Measurements from ENCODE around the gene CXCL16. TPM values are rescaled to one million over a fixed set of nuclear protein-coding genes. Genes with fewer than 3 reads are reported as not detected.
"Not testable (repeated sequence)": the region's sequence is repeated elsewhere in the genome, so short reads cannot be mapped to it uniquely, and the experiment has no call there.

Gene CXCL16
- polyA plus RNA-seq, 2 of the 4 experiments (the other 2 are of a cell fraction) = 10.1 to 13.8 TPM

GRCh38 chr17:4716081-4716480 is 23.6 kb downstream of the CXCL16 start:
- peaks cover 53% of the 10 kb centered on the region for H3K4me1 ChIP-seq
- DNase-seq (ENCODE audit: low read depth in 1 of 2, low spot score in 1 of 2) (no peak), FAIRE-seq (no peak), ATAC-seq (no peak)
- no peak overlapping the region for H3K4me2 ChIP-seq
- TF ChIP-seq FOSL2 (IDR thresholded peaks at IDR 0.05) (no peak), FOSL2 (CRISPR knock-in tag; IDR thresholded peaks at IDR 0.05) (no peak), BHLHE40 (IDR thresholded peaks at IDR 0.05; ENCODE audit: low read depth, low read length) (no peak), HES2 (IDR thresholded peaks at IDR 0.05) (no peak), MYC (IDR thresholded peaks at IDR 0.05; ENCODE audit: borderline replicate concordance, low read length) (no peak), CEBPB (IDR thresholded peaks at IDR 0.05) (no peak), ESRRA (IDR thresholded peaks at IDR 0.05; ENCODE audit: borderline replicate concordance, low read length) (no peak), HOXB13 (CRISPR knock-in tag; IDR thresholded peaks at IDR 0.05; ENCODE audit: low read depth) (no peak), SREBF2 (IDR thresholded peaks at IDR 0.05) (no peak), GATA3 (IDR thresholded peaks at IDR 0.05; ENCODE audit: borderline replicate concordance) (no peak), RCOR1 (IDR thresholded peaks at IDR 0.05; ENCODE audit: low read depth, low read length) (no peak), HOXA7 (CRISPR knock-in tag; IDR thresholded peaks at IDR 0.05) (no peak)
- no peak overlapping the region for H3K27ac ChIP-seq
- ChIA-PET CTCF (interaction anchor here (0.6 to 9.1 kb wide), 3 partner anchors 72 to 320 kb away, joined by 4 to 108 read pairs (median 4); partner anchors contain the start of genes GLTPD2 and VMO1), POLR2A (no interaction called here)
- H3K4me3 ChIP-seq = no peak overlapping the region
- H3K9me3 ChIP-seq = no peaks in the 10 kb centered on the region
- 97% methylated on average over 9 of the region's 10 CpGs for WGBS (ENCODE audit: missing lambda C conversion rate)

- H3K4me1 ChIP-seq = peaks cover 45% of the 10 kb centered on the region
- no peak overlapping the region for H3K27ac ChIP-seq
- H3K4me2 ChIP-seq = no peak overlapping the region
- FAIRE-seq = no peak
- DNase-seq (ENCODE audit: low read depth in 1 of 2, low spot score in 1 of 2) = no peak
- TF ChIP-seq NPAS2 (CRISPR knock-in tag; IDR thresholded peaks at IDR 0.05; ENCODE audit: borderline replicate concordance) (no peak), CBX8 (IDR thresholded peaks at IDR 0.05) (no peak), ESRRA (IDR thresholded peaks at IDR 0.05; ENCODE audit: borderline replicate concordance, low read length) (no peak), FOSB (CRISPR knock-in tag; IDR thresholded peaks at IDR 0.05) (no peak), HDAC2 (IDR thresholded peaks at IDR 0.05) (no peak)
- POLR2A ChIA-PET = no interaction called here
- ATAC-seq = no peak
- H3K4me3 ChIP-seq = no peak overlapping the region
- CTCF ChIA-PET = interaction anchor here (0.6 to 9.1 kb wide), 5 partner anchors 13 to 320 kb away, joined by 4 to 108 read pairs (median 4); partner anchors contain the start of genes GLTPD2, MED11 and VMO1
- WGBS (ENCODE audit: missing lambda C conversion rate) = 89% methylated on average over 11 of the region's 11 CpGs
- no peaks in the 10 kb centered on the region for H3K9me3 ChIP-seq
Measured at GRCh38 chr17:4715063-4715744, 24.5 kb downstream of the CXCL16 start.

GRCh38 chr17:4714340-4715062 is 25.2 kb downstream of the CXCL16 start:
- H3K4me2 ChIP-seq; DNase-seq (ENCODE audit: low read depth in 1 of 2, low spot score in 1 of 2); H3K27ac ChIP-seq; H3K9me3 ChIP-seq; ATAC-seq; POLR2A ChIA-PET; H3K4me3 ChIP-seq; FAIRE-seq: not testable (repeated sequence)
- CTCF ChIA-PET = interaction anchor here (0.8 to 9.1 kb wide), 5 partner anchors 13 to 167 kb away, joined by 4 to 108 read pairs (median 4); partner anchors contain the start of genes GLTPD2, MED11 and VMO1
- WGBS (ENCODE audit: missing lambda C conversion rate) = 90% methylated on average over 12 of the region's 15 CpGs
- peaks cover 38% of the 10 kb centered on the region for H3K4me1 ChIP-seq

GRCh38 chr17:4712526-4712925 is 27.2 kb downstream of the CXCL16 start:
- Histone ChIP-seq H3K9me3 (no peaks in the 10 kb centered on the region), H3K4me3 (no peak overlapping the region), H3K4me1 (peaks cover 26% of the 10 kb centered on the region), H3K4me2 (peak overlapping the region; percentile 99), H3K27ac (peak overlapping the region; percentile 94; a peak in 5 of 6 replicates)
- no peak for ATAC-seq
- CTCF ChIA-PET = interaction anchor here (0.9 to 9.1 kb wide), 7 partner anchors 9 to 177 kb away, joined by 3 to 108 read pairs (median 4); partner anchors contain the start of genes GLTPD2, MED11 and VMO1
- no peak for FAIRE-seq
- POLR2A ChIA-PET = interaction anchor here (1.0 kb wide), 1 partner anchor 19 kb away, joined by 3 read pairs; the partner anchor contains the start of gene MED11
- TF ChIP-seq KDM1A (IDR thresholded peaks at IDR 0.05; ENCODE audit: low read depth) = no peak
- 90% methylated on average over 3 of the region's 3 CpGs for WGBS (ENCODE audit: missing lambda C conversion rate)
- no peak for DNase-seq (ENCODE audit: low read depth in 1 of 2, low spot score in 1 of 2)
